ENCODE measurements around the gene SLC35F5.
"Not testable (repeated sequence)": the region's sequence is repeated elsewhere in the genome, so short reads cannot be mapped to it uniquely, and the experiment has no call there.

Gene SLC35F5

GRCh38 chr2:113723411-113723810 lies 33.0 kb downstream of the SLC35F5 start:
- TF ChIP-seq ZNF274 (IDR thresholded peaks at IDR 0.05; ENCODE audit: low read depth, low read length), result no peak
- H3K4me3 ChIP-seq (ENCODE audit: low read length), result no peak overlapping the region

DNA sequence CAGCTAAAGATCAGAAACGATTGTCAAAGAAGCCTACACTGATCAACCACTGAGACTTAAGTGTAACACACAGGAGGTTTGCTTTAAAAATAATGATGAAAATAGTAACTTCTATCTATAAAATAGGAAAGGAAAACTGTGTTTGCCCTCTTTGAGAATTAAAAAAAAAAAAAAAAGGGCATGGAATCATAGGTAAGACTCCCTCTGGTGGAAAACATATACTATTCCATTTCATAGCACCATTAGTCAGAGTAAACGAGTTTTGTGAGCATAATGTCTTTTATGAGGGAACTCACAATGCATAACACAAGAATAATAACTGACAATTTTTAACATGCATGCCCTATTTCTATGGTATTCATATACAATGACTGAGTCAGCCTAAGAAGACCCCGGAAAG lies 36.3 kb downstream of the SLC35F5 start:
- no peak overlapping the region for H3K4me3 ChIP-seq (ENCODE audit: low read length)
- TF ChIP-seq ZNF274 (IDR thresholded peaks at IDR 0.05; ENCODE audit: low read depth, low read length), result no peak

DNA sequence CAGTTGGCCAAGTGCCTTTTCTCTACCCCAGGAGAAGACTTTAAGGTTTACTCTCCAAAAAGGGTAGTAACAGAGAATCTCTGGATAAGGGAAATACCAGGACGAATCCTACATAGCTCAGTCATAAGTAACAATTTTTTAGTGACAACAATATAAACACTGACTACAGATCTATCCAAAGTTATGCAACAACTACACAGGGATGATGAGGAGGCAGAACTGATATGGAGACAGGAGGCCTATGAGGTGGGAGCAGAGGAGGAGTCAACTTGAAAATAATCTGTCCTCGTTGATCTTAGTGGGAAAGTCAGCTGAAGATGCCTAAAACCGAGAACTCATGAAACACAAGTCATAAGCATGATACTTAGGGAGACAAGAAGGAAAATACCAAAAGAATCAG lies 40.2 kb downstream of the SLC35F5 start:
- TF ChIP-seq ZNF274 (IDR thresholded peaks at IDR 0.05; ENCODE audit: low read depth, low read length), result no peak
- no peak overlapping the region for H3K4me3 ChIP-seq (ENCODE audit: low read length)

GRCh38 chr2:113712941-113713340 lies 43.5 kb downstream of the SLC35F5 start:
- no peak for TF ChIP-seq ZNF274 (IDR thresholded peaks at IDR 0.05; ENCODE audit: low read depth, low read length)
- H3K4me3 ChIP-seq (ENCODE audit: low read length), result no peak overlapping the region

DNA sequence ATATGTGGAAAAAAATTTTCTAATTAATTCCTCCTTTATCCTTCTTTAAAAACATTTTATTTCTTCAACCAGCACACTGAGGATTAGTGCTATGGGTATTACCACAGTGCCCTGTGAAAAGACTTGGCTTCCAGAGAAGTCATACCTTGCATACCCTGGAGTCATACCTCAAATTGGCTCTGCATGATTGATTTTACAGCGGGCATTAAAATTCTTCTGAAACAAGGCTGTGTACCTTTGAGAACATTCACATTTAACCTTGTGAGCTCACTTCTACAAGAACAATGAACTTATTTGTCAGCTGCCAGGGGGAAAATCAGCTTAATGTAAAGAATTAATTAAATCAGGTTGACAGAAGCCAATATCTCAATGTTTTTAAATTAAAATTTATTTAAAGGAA lies 44.6 kb downstream of the SLC35F5 start:
- H3K4me3 ChIP-seq (ENCODE audit: low read length), result no peak overlapping the region
- no peak for TF ChIP-seq ZNF274 (IDR thresholded peaks at IDR 0.05; ENCODE audit: low read depth, low read length)

DNA sequence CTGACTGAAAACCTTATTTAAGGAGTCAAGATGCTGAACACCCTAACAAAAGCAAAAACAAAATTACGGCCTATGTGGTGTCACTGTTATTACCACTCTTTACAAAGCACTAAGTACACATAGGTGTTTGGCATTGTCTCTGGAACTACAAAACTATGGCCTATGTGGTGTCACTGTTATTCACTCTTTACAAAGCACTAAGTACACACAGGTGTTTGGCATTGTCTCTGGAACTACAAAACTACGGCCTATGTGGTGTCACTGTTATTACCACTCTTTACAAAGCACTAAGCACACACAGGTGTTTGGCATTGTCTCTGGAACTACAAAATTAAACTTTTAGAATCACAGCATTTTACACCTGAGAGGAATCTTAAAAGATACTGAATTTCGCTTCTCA lies 47.4 kb downstream of the SLC35F5 start:
- no peak overlapping the region for H3K4me3 ChIP-seq (ENCODE audit: low read length)
- TF ChIP-seq ZNF274 (IDR thresholded peaks at IDR 0.05; ENCODE audit: low read depth, low read length), result no peak

- H3K4me3 ChIP-seq (ENCODE audit: low read length), result no peak overlapping the region
- no peak for TF ChIP-seq ZNF274 (IDR thresholded peaks at IDR 0.05; ENCODE audit: low read depth, low read length)
Observed at GRCh38 chr2:113707106-113707505, 49.3 kb downstream of the SLC35F5 start.

- H3K4me3 ChIP-seq (ENCODE audit: low read length), result no peak overlapping the region
- TF ChIP-seq ZNF274 (IDR thresholded peaks at IDR 0.05; ENCODE audit: low read depth, low read length), result no peak
Observed at GRCh38 chr2:113705982-113706523, 50.4 kb downstream of the SLC35F5 start.

DNA sequence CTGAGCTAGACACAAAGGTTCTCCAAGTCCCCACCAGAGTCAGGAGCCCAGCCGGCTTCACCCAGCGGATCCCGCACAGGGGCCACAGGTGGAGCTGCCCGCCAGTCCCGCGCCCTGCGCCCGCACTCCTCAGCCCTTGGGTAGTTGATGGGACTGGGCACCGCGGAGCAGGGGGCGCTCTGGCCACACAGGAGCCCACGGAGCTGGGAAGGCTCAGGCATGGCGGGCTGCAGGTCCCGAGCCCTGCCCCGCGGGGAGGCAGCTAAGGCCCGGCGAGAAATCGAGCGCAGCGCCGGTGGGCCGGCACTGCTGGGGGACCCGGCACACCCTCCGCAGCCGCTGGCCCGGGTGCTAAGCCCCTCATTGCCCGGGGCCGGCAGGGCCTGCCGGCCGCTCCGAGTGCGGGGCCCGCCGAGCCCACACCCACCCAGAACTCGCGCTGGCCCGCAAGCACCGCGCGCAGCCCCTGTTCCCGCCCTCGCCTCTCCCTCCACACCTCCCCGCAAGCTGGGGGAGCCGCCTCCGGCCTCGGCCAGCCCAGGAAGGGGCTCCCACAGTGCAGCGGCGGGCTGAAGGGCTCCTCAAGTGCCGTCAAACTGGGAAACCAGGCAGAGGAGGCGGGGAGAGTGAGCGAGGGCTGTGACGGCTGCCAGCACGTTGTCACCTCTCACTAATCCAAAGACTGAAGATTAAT lies 52.0 kb downstream of the SLC35F5 start:
- H3K4me3 ChIP-seq (ENCODE audit: low read length), result not testable (repeated sequence)

DNA sequence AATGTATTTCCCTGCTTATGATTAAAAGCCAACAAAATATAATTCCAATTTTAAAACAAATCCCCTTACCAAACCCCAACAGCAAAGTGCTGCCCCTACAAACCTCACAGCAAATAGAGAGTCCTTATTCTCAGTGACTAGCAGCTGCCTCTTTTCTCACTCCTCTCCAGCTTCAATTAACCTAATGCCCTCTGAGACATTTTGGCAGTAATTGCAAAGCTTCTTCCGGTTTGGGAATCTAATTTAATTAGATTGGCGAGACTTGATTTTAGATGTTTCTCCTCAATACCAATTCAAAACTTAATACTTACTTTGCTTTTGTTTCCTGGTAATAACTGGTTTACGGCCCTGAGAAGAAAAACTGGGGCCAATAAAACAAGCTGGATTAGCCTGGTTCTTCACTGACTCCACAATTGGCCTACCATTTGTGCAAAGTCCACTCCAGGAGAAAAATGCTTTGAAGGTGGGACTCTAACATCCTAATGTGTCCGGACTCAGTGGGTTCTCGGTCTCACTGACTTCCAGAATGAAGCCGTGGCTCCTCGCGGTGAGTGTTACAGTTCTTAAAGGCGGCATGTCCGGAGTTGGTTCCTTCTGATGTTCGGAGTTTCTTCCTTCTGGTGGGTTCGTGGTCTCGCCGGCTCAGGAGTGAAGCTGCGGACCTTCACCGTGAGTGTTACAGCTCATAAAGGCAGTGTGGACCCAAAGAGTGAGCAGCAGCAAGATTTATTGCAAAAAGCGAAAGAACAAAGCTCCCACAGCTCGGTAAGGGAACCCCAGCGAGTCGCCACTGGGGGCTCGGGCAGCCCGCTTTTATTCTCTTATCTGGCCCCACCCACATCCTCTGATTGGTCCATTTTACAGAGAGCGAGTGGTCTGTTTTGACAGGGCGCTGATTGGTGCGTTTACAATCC lies 52.8 kb downstream of the SLC35F5 start:
- H3K4me3 ChIP-seq (ENCODE audit: low read length), result no peak overlapping the region; the same call in 1 of the 2 replicates
- TF ChIP-seq ZNF274 (IDR thresholded peaks at IDR 0.05; ENCODE audit: low read depth, low read length), result no peak

- no peak for TF ChIP-seq ZNF274 (IDR thresholded peaks at IDR 0.05; ENCODE audit: low read depth, low read length)
- no peak overlapping the region for H3K4me3 ChIP-seq (ENCODE audit: low read length)
Observed at GRCh38 chr2:113700186-113700841, 56.1 kb downstream of the SLC35F5 start.

GRCh38 chr2:113698892-113699447 lies 57.5 kb downstream of the SLC35F5 start:
- no peak overlapping the region for H3K4me3 ChIP-seq (ENCODE audit: low read length)
- no peak for TF ChIP-seq ZNF274 (IDR thresholded peaks at IDR 0.05; ENCODE audit: low read depth, low read length)

- H3K4me3 ChIP-seq (ENCODE audit: low read length), result not testable (repeated sequence)
Observed at GRCh38 chr2:113698251-113698650, 58.2 kb downstream of the SLC35F5 start.

DNA sequence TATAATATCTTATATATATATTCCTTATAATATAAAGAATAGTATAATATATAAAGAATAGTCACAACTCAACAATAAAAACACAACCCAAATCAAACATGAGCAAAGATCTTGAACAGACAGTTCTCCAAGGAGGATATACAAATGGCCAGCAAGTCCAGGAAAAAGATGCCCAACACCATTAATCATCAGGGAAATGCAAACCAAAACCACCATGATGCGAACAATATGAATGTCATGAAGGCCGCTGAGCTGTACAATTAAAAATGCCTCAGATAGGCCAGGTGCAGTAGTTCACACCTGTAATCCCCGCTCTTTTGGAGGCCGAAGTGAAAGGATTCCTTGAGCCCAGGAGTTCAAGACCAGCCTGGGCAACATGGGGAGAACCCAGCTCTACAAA lies 58.9 kb downstream of the SLC35F5 start:
- H3K4me3 ChIP-seq (ENCODE audit: low read length), result no peak overlapping the region
- TF ChIP-seq ZNF274 (IDR thresholded peaks at IDR 0.05; ENCODE audit: low read depth, low read length), result no peak
